HEK293T (cell line): ENCODE data around the gene BICC1.

Experiments
- ARNT ChIP-seq: fragments of 450-650 bp; IDR thresholded peaks from 2 replicates; pipeline ENCODE4 v1.6.1; 2017; ENCODE audit warnings: mild to moderate bottlenecking
- BHLHE40 ChIP-seq: fragments of 450-650 bp; IDR thresholded peaks from 2 replicates; pipeline ENCODE4 v1.6.1; 2016; ENCODE audit warnings: mild to moderate bottlenecking, moderate library complexity, borderline replicate concordance
- CTBP1 ChIP-seq: fragments of 450-650 bp; IDR thresholded peaks from 2 replicates; pipeline ENCODE4 v1.6.1; 2016; ENCODE audit warnings: borderline replicate concordance
- FOXM1 ChIP-seq: fragments of 450-650 bp; IDR thresholded peaks from 2 replicates; pipeline ENCODE4 v1.6.1; 2017; ENCODE audit warnings: mild to moderate bottlenecking, borderline replicate concordance
- SP1 ChIP-seq: fragments of 450-650 bp; IDR thresholded peaks from 2 replicates; pipeline ENCODE4 v1.6.1; 2017
- SUZ12 ChIP-seq: fragments of 450-650 bp; IDR thresholded peaks from 2 replicates; pipeline ENCODE4 v1.6.1; 2016; ENCODE audit warnings: mild to moderate bottlenecking

GRCh38 chr10:58587676-58588075 is 75.0 kb downstream of the BICC1 start:
- no peak for TF ChIP-seq BHLHE40
- no peak for TF ChIP-seq SP1
- no peak for TF ChIP-seq CTBP1
- no peak for TF ChIP-seq FOXM1
- no peak for TF ChIP-seq SUZ12
- no peak for TF ChIP-seq ARNT
